ENCODE results near the gene COL4A5.

COL4A5 gene

DNA sequence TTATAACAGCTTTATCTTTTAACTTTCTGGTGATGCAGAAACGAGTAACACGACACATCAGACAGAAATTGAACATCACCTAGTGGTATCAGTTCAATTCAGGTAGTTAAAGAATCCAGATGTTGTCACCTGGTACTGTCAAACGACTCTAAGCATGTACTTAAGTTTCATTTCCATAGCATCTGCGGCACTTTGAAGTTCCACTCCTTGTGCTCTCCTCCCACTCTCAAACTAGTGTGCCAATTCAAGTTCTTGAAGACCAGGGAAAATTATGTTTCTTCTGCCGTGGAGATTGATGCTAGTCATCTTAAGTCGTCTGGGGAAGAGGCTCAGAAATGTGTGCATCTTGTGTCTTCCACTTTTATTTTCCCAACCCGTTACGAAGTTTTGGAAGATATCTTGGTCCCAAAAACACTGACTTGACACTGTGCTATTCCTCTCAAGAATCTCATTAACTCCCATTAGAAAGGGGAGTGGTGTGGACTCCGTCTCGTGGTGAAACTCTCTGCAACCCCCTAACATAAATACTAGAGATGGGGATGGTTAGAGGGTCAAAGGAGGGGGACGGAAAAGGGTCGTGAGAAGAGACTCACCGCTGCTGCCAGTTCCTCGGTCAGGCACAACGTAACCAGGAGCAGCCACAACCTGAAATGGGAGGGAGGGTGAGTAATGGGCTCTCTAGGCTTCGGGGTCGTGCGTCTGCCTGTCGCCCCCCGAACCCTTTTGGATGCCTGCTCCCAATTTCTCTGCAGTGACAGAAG lies 2.1 kb upstream of the COL4A5 start:
- TF ChIP-seq CTCF (IDR thresholded peaks at IDR 0.05; ENCODE audit: extremely low read depth, missing control alignments): no peak
- DNase-seq (ENCODE audit: low spot score): no peak

DNA sequence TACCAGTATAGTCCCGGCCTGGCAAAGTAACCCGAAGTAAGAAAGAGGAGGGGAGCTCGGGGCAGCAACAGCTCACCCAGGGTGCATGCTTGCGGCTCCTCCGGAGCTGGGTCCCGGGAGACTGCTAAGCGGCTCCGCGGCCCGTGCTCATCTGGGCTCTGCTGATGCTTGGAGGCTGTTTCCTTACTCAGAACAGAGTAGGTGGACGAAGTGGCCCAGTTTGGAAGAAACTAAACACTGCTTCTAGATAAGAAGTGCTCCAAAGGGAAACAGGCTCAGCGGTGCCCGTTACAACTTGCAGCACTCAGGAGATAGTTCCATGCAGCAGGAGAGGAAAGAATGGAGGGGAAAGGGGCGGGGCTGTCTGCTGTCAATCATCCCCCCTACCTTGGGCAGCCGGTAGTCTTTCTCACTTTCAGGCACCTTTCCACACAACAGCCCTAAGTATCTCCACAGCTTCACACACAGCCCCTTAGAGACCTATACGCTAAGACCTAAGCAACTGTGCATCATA lies 1.5 kb upstream of the COL4A5 start, which contains the start of gene COL4A6:
Gene COL4A6, minus strand, starts transcription at position 313 of the 514 bp plus-strand sequence. Its CDS starts 226 bp downstream, at position 87.
- no peak for DNase-seq (ENCODE audit: low spot score)
- no peak for TF ChIP-seq CTCF (IDR thresholded peaks at IDR 0.05; ENCODE audit: extremely low read depth, missing control alignments)

DNA sequence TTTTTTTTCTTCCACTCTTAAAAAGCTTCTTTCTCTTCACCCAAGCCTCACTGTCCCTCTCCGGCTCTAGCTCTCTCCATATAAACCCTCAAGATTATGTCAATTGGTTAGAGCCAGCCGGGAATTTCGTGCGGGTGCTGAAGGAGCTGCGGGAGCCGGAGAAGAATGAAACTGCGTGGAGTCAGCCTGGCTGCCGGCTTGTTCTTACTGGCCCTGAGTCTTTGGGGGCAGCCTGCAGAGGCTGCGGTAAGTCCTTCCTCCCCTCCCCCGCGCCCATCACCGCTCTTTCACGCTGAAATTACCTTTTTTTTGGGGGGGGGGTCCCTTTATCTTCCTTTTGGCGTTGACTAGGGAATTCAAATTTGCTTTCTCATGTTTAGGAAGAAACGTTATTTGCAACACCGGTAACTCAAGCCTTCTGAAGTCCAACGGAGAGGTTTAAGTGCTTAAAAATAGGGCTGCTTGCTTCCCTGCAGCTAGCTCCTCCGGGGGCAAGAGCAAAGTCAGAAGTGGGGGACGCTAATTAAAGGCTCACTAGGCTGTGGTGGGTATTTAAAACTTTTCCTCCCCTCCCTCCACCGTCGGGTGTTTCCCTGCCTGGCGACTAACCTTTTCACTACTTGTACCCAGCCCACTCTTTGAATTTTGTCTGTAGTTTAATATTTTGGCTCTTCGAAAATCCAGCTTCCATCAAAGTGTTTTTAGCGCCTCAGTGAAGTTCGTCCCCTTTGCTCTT lies 491 bp downstream of the COL4A5 start:
- TF ChIP-seq CTCF (IDR thresholded peaks at IDR 0.05; ENCODE audit: extremely low read depth, missing control alignments): no peak
- DNase-seq (ENCODE audit: low spot score): no peak

- DNase-seq (ENCODE audit: low spot score): no peak
- TF ChIP-seq CTCF (IDR thresholded peaks at IDR 0.05; ENCODE audit: extremely low read depth, missing control alignments): no peak
Measured at GRCh38 chrX:108442901-108443464, 3.3 kb downstream of the COL4A5 start.

DNA sequence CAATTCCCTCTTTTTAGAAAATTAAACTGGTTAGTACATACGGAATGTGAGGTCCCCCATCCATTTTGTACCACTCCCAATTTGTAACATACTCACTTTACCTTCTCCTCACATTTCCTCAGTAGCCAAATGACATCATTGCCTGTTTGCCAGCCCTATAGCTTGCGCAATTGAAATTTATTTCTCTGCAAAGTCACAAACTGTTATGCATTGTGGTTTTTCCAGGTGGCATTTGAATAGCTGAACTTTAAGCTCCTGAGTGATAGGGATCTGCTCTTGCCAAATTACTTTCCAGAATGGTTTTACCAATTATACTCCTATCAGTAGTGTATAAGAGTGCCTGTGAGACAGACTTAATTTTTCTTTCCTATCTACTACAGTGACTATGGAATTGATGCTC lies 7.7 kb downstream of the COL4A5 start:
- no peak for DNase-seq (ENCODE audit: low spot score)
- TF ChIP-seq CTCF (IDR thresholded peaks at IDR 0.05; ENCODE audit: extremely low read depth, missing control alignments): no peak

DNA sequence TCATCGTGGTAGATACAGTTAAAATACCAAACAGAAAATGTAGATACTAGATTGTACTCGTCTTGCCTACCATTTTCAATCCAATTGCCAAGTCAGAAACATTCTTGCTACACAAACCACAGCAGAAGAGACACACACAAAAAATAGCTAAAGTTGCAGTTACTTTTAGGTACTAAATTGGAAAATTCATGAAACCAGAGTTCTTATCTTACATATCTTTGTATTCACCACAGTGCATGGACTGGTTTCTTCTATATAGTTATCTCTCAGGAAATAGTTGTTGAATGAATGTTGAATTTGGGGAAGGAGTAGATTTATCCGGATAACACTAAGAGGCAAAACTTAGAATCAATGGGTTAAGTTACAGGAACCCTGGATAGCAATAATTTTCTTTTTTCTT lies 14.2 kb downstream of the COL4A5 start:
- TF ChIP-seq CTCF (IDR thresholded peaks at IDR 0.05; ENCODE audit: extremely low read depth, missing control alignments): no peak
- DNase-seq (ENCODE audit: low spot score): no peak
